Measurements from ENCODE around the gene SOWAHB. TPM values are rescaled to one million over a fixed set of nuclear protein-coding genes. Genes with fewer than 3 reads are reported as not detected.

SOWAHB gene, protein sequence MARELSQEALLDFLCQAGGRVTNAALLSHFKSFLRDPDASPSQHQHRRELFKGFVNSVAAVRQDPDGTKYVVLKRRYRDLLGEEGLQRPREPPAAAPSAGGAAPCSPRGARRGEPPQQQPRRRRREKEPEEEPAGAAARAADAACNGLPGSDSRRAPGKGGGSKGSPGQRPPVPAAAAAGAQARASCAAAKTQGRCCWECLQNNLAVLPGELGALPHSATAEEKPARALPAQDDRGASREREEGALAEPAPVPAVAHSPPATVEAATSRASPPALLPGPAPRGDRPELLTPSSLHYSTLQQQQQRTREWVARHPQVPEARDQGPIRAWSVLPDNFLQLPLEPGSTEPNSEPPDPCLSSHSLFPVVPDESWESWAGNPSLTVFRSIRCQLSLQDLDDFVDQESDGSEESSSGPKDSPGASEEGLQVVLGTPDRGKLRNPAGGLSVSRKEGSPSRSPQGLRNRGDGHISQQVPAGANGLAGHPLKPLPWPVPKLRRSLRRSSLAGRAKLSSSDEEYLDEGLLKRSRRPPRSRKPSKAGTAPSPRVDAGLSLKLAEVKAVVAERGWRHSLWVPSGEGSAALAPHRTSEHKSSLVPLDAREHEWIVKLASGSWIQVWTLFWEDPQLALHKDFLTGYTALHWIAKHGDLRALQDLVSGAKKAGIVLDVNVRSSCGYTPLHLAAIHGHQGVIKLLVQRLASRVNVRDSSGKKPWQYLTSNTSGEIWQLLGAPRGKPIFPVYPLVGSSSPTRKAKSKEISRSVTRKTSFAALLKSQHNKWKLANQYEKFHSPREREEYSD
- total RNA-seq, result not detected
- not detected for polyA plus RNA-seq
- long read RNA-seq, donor 1, result 0 reads
- long read RNA-seq, donor 2, result 0 reads
- long read RNA-seq, donor 3, result 0 reads
- long read RNA-seq, donor 4, result 0 reads

- DNase-seq, result peak in 2 of 3 donors; percentile 54 to 56
- Histone ChIP-seq H3K27ac (ENCODE audit: low read length) (no peak within 1 kb of the TSS), H3K27me3 (ENCODE audit: control insufficient read depth, insufficient read depth) (no peaks in the 10 kb centered on the region), H3K4me1 (ENCODE audit: control insufficient read depth, insufficient read depth, low read length) (no peaks in the 10 kb centered on the region), H3K9me3 (ENCODE audit: control insufficient read depth, low read length) (no peaks in the 10 kb centered on the region), H3K4me3 (ENCODE audit: low read length) (peak within 1 kb of the TSS; percentile 50)
- 3% methylated on average over 76 of the region's 76 CpGs for WGBS
- peak; percentile 68 to 74 for ATAC-seq
- intact Hi-C loops (cut with DNase I), result no loop called here
These were observed at the start of gene SOWAHB for GRCh38 chr4:76897536-76898384. Gene SOWAHB, minus strand, starts transcription at chr4:76898144. Its CDS starts 295 bp downstream, at chr4:76897849.

- no peaks in the 10 kb centered on the region for H3K9me3 ChIP-seq (ENCODE audit: control insufficient read depth, low read length)
- H3K27me3 ChIP-seq (ENCODE audit: control insufficient read depth, insufficient read depth), result no peaks in the 10 kb centered on the region
- intact Hi-C loops (cut with DNase I), result no loop called here
- WGBS, result 72% methylated on average over 2 of the region's 2 CpGs
- no peak for ATAC-seq
- H3K4me3 ChIP-seq (ENCODE audit: low read length), result no peak overlapping the region
- H3K27ac ChIP-seq (ENCODE audit: low read length), result no peak overlapping the region
- peak in 1 of 3 donors; percentile 58 for DNase-seq
- H3K4me1 ChIP-seq (ENCODE audit: control insufficient read depth, insufficient read depth, low read length), result no peaks in the 10 kb centered on the region
These were observed 49.4 kb upstream of the SOWAHB start for GRCh38 chr4:76947369-76947768.

DNA sequence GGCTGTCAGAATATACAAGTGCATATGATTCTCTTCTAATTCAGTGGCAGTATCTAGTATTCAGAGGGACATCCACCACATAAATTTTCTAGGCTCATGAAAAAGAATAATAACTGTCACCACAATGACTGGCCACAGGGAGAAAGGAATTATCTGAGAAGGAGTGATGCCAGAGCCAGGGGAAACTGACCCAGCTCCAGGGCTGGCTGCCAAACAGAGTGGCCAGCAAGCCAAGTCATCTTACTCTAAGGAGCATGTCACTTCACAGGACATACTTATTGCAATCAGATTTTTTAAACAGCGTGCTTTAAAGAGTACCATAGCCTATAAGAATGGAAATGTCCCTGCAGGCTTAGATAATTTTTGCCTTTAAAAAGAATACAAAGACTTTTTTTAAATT is 45.8 kb upstream of the SOWAHB start:
- DNase-seq, result peak; percentile 37 to 79 (median 72)
- H3K27ac ChIP-seq (ENCODE audit: low read length), result no peak overlapping the region
- H3K27me3 ChIP-seq (ENCODE audit: control insufficient read depth, insufficient read depth), result no peaks in the 10 kb centered on the region
- H3K9me3 ChIP-seq (ENCODE audit: control insufficient read depth, low read length), result no peaks in the 10 kb centered on the region
- no peaks in the 10 kb centered on the region for H3K4me1 ChIP-seq (ENCODE audit: control insufficient read depth, insufficient read depth, low read length)
- no peak for ATAC-seq
- H3K4me3 ChIP-seq (ENCODE audit: low read length), result no peak overlapping the region
- 47% methylated on average over 1 of the region's 1 CpG for WGBS
- intact Hi-C loops (cut with DNase I), result no loop called here

GRCh38 chr4:76943129-76943620 is 45.2 kb upstream of the SOWAHB start:
- intact Hi-C loops (cut with DNase I), result no loop called here
- ATAC-seq (peak; percentile 30 to 59), DNase-seq (no peak)
- Histone ChIP-seq H3K4me3 (ENCODE audit: low read length) (no peak overlapping the region), H3K27ac (ENCODE audit: low read length) (no peak overlapping the region), H3K27me3 (ENCODE audit: control insufficient read depth, insufficient read depth) (no peaks in the 10 kb centered on the region), H3K4me1 (ENCODE audit: control insufficient read depth, insufficient read depth, low read length) (no peaks in the 10 kb centered on the region), H3K9me3 (ENCODE audit: control insufficient read depth, low read length) (no peaks in the 10 kb centered on the region)
- 59% methylated on average over 6 of the region's 6 CpGs for whole genome bisulfite sequencing

- 74% methylated on average over 2 of the region's 2 CpGs for WGBS
- no peaks in the 10 kb centered on the region for H3K9me3 ChIP-seq (ENCODE audit: control insufficient read depth, low read length)
- DNase-seq, result no peak
- intact Hi-C loops (cut with DNase I), result no loop called here
- H3K4me1 ChIP-seq (ENCODE audit: control insufficient read depth, insufficient read depth, low read length), result no peaks in the 10 kb centered on the region
- H3K4me3 ChIP-seq (ENCODE audit: low read length), result no peak overlapping the region
- H3K27me3 ChIP-seq (ENCODE audit: control insufficient read depth, insufficient read depth), result no peaks in the 10 kb centered on the region
- no peak for ATAC-seq
- no peak overlapping the region for H3K27ac ChIP-seq (ENCODE audit: low read length)
These were observed 41.2 kb upstream of the SOWAHB start for GRCh38 chr4:76939184-76939583.

DNA sequence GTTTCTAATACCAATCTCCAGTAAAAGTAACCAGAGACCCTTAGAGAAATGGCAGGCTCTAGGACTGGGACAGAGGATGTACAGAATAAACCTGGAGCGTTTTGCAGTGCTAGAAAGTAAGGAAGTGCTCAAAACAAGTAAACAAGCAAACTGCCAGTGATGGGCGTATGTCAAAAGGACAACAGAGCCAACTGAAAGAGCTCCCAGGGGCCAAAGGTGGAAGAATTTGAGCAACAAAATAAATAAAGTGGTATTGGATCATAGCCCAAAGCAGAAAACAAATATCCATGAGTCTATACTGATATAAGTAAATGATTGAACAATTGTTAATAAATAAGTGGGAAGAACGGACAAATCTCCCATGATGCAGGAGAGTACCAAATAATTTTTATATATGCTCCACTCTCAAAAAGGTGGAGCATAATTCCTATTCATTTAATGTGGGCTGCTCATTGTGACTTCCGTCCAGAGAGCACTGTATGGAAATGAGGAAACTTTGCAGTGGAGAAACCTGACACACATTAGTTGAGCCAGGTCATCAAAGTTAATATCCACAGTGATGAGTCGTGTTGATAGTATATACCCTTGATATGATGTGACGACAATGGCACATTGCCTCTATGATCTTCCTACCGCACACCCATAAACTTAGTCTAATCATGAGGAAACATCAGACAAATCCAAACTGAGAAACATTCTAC is 33.8 kb upstream of the SOWAHB start:
- ATAC-seq (no peak), DNase-seq (no peak)
- 87% methylated on average over 7 of the region's 7 CpGs for WGBS
- no peaks in the 10 kb centered on the region for H3K4me1 ChIP-seq (ENCODE audit: control insufficient read depth, insufficient read depth, low read length)
- intact Hi-C loops (cut with DNase I), result no loop called here
- no peaks in the 10 kb centered on the region for H3K9me3 ChIP-seq (ENCODE audit: control insufficient read depth, low read length)
- H3K27me3 ChIP-seq (ENCODE audit: control insufficient read depth, insufficient read depth), result no peaks in the 10 kb centered on the region
- no peak overlapping the region for H3K27ac ChIP-seq (ENCODE audit: low read length)
- no peak overlapping the region for H3K4me3 ChIP-seq (ENCODE audit: low read length)

DNA sequence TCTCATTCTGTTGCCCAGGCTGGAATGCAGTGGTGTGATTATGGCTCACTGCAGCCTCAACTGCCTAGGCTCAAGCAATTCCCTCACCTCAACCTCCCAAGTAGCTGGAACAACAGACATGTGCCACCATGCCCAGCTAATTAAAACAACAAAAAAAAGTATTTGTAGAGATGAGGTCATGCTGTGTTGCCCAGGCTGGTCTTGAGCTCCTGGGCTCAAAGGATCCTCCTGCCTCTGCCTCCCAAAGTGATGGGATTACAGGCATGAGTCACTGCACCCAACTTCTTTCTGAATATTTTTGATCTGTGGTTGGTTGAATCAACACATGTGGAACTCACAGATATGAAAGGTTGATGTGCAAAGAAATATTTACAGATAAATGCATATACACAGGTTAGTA is 33.1 kb upstream of the SOWAHB start:
- no peaks in the 10 kb centered on the region for H3K27me3 ChIP-seq (ENCODE audit: control insufficient read depth, insufficient read depth)
- DNase-seq (no peak), ATAC-seq (no peak)
- H3K4me3 ChIP-seq (ENCODE audit: low read length), result no peak overlapping the region
- intact Hi-C loops (cut with DNase I), result no loop called here
- H3K4me1 ChIP-seq (ENCODE audit: control insufficient read depth, insufficient read depth, low read length), result no peaks in the 10 kb centered on the region
- no peak overlapping the region for H3K27ac ChIP-seq (ENCODE audit: low read length)
- H3K9me3 ChIP-seq (ENCODE audit: control insufficient read depth, low read length), result no peaks in the 10 kb centered on the region

DNA sequence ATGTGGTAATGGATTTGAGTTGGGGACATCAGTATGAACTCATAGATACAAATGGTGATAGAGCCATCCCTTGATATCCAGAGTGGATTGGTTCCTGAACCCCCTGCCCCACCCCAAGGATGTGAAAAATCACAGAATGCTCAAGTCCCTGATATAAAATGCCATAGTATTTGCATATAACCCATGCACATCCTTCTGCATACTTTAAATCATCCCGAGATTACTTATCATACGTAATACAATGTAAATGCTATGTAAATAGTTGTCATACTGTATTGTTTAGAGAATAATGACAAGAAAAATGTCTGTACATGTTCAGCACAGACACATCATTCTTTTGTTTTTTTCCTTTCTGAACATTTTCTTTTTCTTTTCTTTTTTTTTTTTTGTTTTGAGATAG is 32.7 kb upstream of the SOWAHB start:
- no peaks in the 10 kb centered on the region for H3K4me1 ChIP-seq (ENCODE audit: control insufficient read depth, insufficient read depth, low read length)
- H3K27me3 ChIP-seq (ENCODE audit: control insufficient read depth, insufficient read depth), result no peaks in the 10 kb centered on the region
- 90% methylated on average over 2 of the region's 2 CpGs for WGBS
- intact Hi-C loops (cut with DNase I), result no loop called here
- DNase-seq, result no peak
- ATAC-seq, result no peak
- H3K9me3 ChIP-seq (ENCODE audit: control insufficient read depth, low read length), result no peaks in the 10 kb centered on the region
- no peak overlapping the region for H3K27ac ChIP-seq (ENCODE audit: low read length)
- no peak overlapping the region for H3K4me3 ChIP-seq (ENCODE audit: low read length)

GRCh38 chr4:76926841-76927240 is 28.9 kb upstream of the SOWAHB start:
- Histone ChIP-seq H3K27me3 (ENCODE audit: control insufficient read depth, insufficient read depth) (no peaks in the 10 kb centered on the region), H3K4me1 (ENCODE audit: control insufficient read depth, insufficient read depth, low read length) (no peaks in the 10 kb centered on the region), H3K27ac (ENCODE audit: low read length) (no peak overlapping the region), H3K4me3 (ENCODE audit: low read length) (no peak overlapping the region), H3K9me3 (ENCODE audit: control insufficient read depth, low read length) (no peaks in the 10 kb centered on the region)
- 70% methylated on average over 6 of the region's 6 CpGs for WGBS
- DNase-seq, result no peak
- ATAC-seq, result no peak
- intact Hi-C loops (cut with DNase I), result no loop called here

GRCh38 chr4:76923619-76924357 is 25.8 kb upstream of the SOWAHB start:
- no peak overlapping the region for H3K4me3 ChIP-seq (ENCODE audit: low read length)
- no peaks in the 10 kb centered on the region for H3K27me3 ChIP-seq (ENCODE audit: control insufficient read depth, insufficient read depth)
- no peaks in the 10 kb centered on the region for H3K9me3 ChIP-seq (ENCODE audit: control insufficient read depth, low read length)
- no peak overlapping the region for H3K27ac ChIP-seq (ENCODE audit: low read length)
- no peaks in the 10 kb centered on the region for H3K4me1 ChIP-seq (ENCODE audit: control insufficient read depth, insufficient read depth, low read length)
- 95% methylated on average over 5 of the region's 5 CpGs for WGBS
- ATAC-seq (no peak), DNase-seq (no peak)
- intact Hi-C loops (cut with DNase I), result no loop called here
